Measurements from ENCODE around the gene PLCH1.

- TF ChIP-seq CTCF (IDR thresholded peaks at IDR 0.05 in 2 of 3, conservative IDR thresholded peaks at IDR 0.05 in 1 of 3; ENCODE audit: borderline replicate concordance in 1 of 3, insufficient read depth in 1 of 3, low read depth in 2 of 3, low read length in 2 of 3) (no peak), ATF3 (IDR thresholded peaks at IDR 0.05) (no peak), EZH2 (IDR thresholded peaks at IDR 0.05) (no peak), JUND (IDR thresholded peaks at IDR 0.05) (no peak), REST (IDR thresholded peaks at IDR 0.05; ENCODE audit: low read depth) (no peak), ZNF274 (IDR thresholded peaks at IDR 0.05; ENCODE audit: low read depth, low read length) (no peak), SP1 (IDR thresholded peaks at IDR 0.05; ENCODE audit: low read depth) (no peak), TCF7L2 (IDR thresholded peaks at IDR 0.05; ENCODE audit: borderline replicate concordance, extremely low read depth, insufficient read depth, insufficient read length) (no peak), POLR2AphosphoS5 (IDR thresholded peaks at IDR 0.05; ENCODE audit: low read depth, low read length) (no peak)
These were observed 125.6 kb downstream of the PLCH1 start for GRCh38 chr3:155619118-155619915.
